ENCODE measurements around the gene CARS1. TPM values are rescaled to one million over a fixed set of nuclear protein-coding genes. Genes with fewer than 3 reads are reported as not detected.

Gene CARS1
- total RNA-seq, 2 donors from 2014 or later: 15.8 to 20.8 TPM

GRCh38 chr11:3007404-3008010, 49.7 kb downstream of the CARS1 start:
- DNase-seq (no peak), ATAC-seq (no peak)
- TF ChIP-seq POLR2A (IDR thresholded peaks at IDR 0.05): no peak
- no peak for TF ChIP-seq CTCF (IDR thresholded peaks at IDR 0.05)
- WGBS, 2 donors: 89 to 92% methylated on average over 10 to 20 of the region's 20 CpGs
- Histone ChIP-seq H3K4me1 (no peaks in the 10 kb centered on the region), H3K4me3 (no peak overlapping the region), H3K27me3 (no peaks in the 10 kb centered on the region), H3K27ac (no peak overlapping the region), H3K9me3 (no peaks in the 10 kb centered on the region), H3K36me3 (replicated peaks in 1 of 2; ENCODE audit: insufficient read depth in 1 of 2, low read depth in 2 of 2) (peaks cover 0 to 19% of the 10 kb centered on the region in 2 donors)
- intact Hi-C loops (cut with DNase I): no loop called here

- ATAC-seq (no peak), DNase-seq (no peak)
- WGBS, 2 donors: 87 to 88% methylated on average over 12 to 21 of the region's 21 CpGs
- H3K27me3 ChIP-seq: no peaks in the 10 kb centered on the region
- H3K36me3 ChIP-seq (replicated peaks in 1 of 2; ENCODE audit: insufficient read depth in 1 of 2, low read depth in 2 of 2): peaks cover 0 to 13% of the 10 kb centered on the region in 2 donors
- H3K4me3 ChIP-seq: no peak overlapping the region
- H3K4me1 ChIP-seq: peaks cover 4% of the 10 kb centered on the region
- H3K27ac ChIP-seq: no peak overlapping the region
- TF ChIP-seq POLR2A (IDR thresholded peaks at IDR 0.05) (no peak), CTCF (IDR thresholded peaks at IDR 0.05) (no peak)
- no peaks in the 10 kb centered on the region for H3K9me3 ChIP-seq
- intact Hi-C loops (cut with DNase I): no loop called here
Observed at GRCh38 chr11:3006505-3007260, 50.5 kb downstream of the CARS1 start.

- Histone ChIP-seq H3K4me1 (peaks cover 26% of the 10 kb centered on the region), H3K27ac (no peak overlapping the region), H3K9me3 (no peaks in the 10 kb centered on the region), H3K4me3 (no peak overlapping the region), H3K27me3 (no peaks in the 10 kb centered on the region), H3K36me3 (replicated peaks in 1 of 2; ENCODE audit: insufficient read depth in 1 of 2, low read depth in 2 of 2) (peaks cover 0 to 7% of the 10 kb centered on the region in 2 donors)
- TF ChIP-seq CTCF (IDR thresholded peaks at IDR 0.05) (no peak), POLR2A (IDR thresholded peaks at IDR 0.05) (no peak)
- no peak for ATAC-seq
- DNase-seq: no peak
- intact Hi-C loops (cut with DNase I): no loop called here
- 90 to 93% methylated on average over 7 to 9 of the region's 10 CpGs for WGBS, 2 donors
Observed at GRCh38 chr11:3004481-3004880, 52.7 kb downstream of the CARS1 start.

- peaks cover 0 to 7% of the 10 kb centered on the region in 2 donors for H3K36me3 ChIP-seq (replicated peaks in 1 of 2; ENCODE audit: insufficient read depth in 1 of 2, low read depth in 2 of 2)
Observed at GRCh38 chr11:3003396-3004231, 53.6 kb downstream of the CARS1 start.

More at GRCh38 chr11:3003396-3004231, 53.6 kb downstream of the CARS1 start:
- 87 to 90% methylated on average over 7 to 12 of the region's 12 CpGs for WGBS, 2 donors
- TF ChIP-seq POLR2A (IDR thresholded peaks at IDR 0.05) (no peak), CTCF (IDR thresholded peaks at IDR 0.05) (no peak)
- H3K4me1 ChIP-seq: peaks cover 34% of the 10 kb centered on the region
- H3K9me3 ChIP-seq: no peaks in the 10 kb centered on the region
- H3K27me3 ChIP-seq: no peaks in the 10 kb centered on the region
- no peak for DNase-seq
- no peak overlapping the region for H3K27ac ChIP-seq
- intact Hi-C loops (cut with DNase I): no loop called here
- ATAC-seq: no peak
- no peak overlapping the region for H3K4me3 ChIP-seq

All from body of pancreas (tissue), 4 donors.